ENCODE data around the gene NABP1.

DNA sequence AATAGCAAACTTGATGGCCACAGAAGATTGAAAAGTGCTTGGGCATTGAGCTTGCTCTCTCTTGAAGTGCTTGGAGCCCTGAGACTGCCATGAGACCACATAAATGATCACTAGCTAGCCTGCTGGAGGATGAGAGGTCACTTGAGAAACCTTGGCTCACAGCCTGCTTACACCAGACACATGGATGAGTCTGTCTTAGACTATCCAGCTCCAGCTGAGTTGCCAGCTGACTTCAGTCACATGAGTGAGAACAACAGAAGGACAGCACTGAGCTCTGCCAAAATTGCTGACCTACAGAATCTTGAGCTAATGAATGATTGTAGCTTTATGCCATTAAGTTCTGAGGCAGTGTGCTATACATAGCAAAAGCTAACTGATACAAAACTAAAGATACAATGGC lies 18.1 kb downstream of the NABP1 start:
- TF ChIP-seq NFYB (CRISPR knock-in tag; conservative IDR thresholded peaks at IDR 0.05; ENCODE audit: low read depth): no peak
- TF ChIP-seq, protein P1, sequence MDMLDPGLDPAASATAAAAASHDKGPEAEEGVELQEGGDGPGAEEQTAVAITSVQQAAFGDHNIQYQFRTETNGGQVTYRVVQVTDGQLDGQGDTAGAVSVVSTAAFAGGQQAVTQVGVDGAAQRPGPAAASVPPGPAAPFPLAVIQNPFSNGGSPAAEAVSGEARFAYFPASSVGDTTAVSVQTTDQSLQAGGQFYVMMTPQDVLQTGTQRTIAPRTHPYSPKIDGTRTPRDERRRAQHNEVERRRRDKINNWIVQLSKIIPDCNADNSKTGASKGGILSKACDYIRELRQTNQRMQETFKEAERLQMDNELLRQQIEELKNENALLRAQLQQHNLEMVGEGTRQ (CRISPR knock-in tag; IDR thresholded peaks at IDR 0.05): no peak
- TF ChIP-seq, protein P2, sequence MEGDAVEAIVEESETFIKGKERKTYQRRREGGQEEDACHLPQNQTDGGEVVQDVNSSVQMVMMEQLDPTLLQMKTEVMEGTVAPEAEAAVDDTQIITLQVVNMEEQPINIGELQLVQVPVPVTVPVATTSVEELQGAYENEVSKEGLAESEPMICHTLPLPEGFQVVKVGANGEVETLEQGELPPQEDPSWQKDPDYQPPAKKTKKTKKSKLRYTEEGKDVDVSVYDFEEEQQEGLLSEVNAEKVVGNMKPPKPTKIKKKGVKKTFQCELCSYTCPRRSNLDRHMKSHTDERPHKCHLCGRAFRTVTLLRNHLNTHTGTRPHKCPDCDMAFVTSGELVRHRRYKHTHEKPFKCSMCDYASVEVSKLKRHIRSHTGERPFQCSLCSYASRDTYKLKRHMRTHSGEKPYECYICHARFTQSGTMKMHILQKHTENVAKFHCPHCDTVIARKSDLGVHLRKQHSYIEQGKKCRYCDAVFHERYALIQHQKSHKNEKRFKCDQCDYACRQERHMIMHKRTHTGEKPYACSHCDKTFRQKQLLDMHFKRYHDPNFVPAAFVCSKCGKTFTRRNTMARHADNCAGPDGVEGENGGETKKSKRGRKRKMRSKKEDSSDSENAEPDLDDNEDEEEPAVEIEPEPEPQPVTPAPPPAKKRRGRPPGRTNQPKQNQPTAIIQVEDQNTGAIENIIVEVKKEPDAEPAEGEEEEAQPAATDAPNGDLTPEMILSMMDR (IDR thresholded peaks at IDR 0.05): no peak
- TF ChIP-seq, protein P3, sequence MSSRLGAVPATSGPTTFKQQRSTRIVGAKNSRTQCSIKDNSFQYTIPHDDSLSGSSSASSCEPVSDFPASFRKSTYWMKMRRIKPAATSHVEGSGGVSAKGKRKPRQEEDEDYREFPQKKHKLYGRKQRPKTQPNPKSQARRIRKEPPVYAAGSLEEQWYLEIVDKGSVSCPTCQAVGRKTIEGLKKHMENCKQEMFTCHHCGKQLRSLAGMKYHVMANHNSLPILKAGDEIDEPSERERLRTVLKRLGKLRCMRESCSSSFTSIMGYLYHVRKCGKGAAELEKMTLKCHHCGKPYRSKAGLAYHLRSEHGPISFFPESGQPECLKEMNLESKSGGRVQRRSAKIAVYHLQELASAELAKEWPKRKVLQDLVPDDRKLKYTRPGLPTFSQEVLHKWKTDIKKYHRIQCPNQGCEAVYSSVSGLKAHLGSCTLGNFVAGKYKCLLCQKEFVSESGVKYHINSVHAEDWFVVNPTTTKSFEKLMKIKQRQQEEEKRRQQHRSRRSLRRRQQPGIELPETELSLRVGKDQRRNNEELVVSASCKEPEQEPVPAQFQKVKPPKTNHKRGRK (CRISPR knock-in tag; IDR thresholded peaks at IDR 0.05; ENCODE audit: borderline replicate concordance): no peak
- no peak for TF ChIP-seq CREM (CRISPR knock-in tag; IDR thresholded peaks at IDR 0.05)
- no peak for TF ChIP-seq TEAD4 (CRISPR knock-in tag; IDR thresholded peaks at IDR 0.05)
- no peak for TF ChIP-seq SMAD3 (CRISPR knock-in tag; IDR thresholded peaks at IDR 0.05; ENCODE audit: borderline replicate concordance)
- TF ChIP-seq, protein P4, sequence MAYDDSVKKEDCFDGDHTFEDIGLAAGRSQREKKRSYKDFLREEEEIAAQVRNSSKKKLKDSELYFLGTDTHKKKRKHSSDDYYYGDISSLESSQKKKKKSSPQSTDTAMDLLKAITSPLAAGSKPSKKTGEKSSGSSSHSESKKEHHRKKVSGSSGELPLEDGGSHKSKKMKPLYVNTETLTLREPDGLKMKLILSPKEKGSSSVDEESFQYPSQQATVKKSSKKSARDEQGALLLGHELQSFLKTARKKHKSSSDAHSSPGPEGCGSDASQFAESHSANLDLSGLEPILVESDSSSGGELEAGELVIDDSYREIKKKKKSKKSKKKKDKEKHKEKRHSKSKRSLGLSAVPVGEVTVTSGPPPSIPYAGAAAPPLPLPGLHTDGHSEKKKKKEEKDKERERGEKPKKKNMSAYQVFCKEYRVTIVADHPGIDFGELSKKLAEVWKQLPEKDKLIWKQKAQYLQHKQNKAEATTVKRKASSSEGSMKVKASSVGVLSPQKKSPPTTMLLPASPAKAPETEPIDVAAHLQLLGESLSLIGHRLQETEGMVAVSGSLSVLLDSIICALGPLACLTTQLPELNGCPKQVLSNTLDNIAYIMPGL (CRISPR knock-in tag; IDR thresholded peaks at IDR 0.05): no peak
- no peak for TF ChIP-seq NR2C2 (CRISPR knock-in tag; IDR thresholded peaks at IDR 0.05)

Measured in WTC11 (cell line).